ENCODE data around the gene NUAK2. TPM values are rescaled to one million over a fixed set of nuclear protein-coding genes. Genes with fewer than 3 reads are reported as not detected.

NUAK2 gene
- total RNA-seq, 2 experiments from 2014 or later, result 12.1 to 12.7 TPM

DNA sequence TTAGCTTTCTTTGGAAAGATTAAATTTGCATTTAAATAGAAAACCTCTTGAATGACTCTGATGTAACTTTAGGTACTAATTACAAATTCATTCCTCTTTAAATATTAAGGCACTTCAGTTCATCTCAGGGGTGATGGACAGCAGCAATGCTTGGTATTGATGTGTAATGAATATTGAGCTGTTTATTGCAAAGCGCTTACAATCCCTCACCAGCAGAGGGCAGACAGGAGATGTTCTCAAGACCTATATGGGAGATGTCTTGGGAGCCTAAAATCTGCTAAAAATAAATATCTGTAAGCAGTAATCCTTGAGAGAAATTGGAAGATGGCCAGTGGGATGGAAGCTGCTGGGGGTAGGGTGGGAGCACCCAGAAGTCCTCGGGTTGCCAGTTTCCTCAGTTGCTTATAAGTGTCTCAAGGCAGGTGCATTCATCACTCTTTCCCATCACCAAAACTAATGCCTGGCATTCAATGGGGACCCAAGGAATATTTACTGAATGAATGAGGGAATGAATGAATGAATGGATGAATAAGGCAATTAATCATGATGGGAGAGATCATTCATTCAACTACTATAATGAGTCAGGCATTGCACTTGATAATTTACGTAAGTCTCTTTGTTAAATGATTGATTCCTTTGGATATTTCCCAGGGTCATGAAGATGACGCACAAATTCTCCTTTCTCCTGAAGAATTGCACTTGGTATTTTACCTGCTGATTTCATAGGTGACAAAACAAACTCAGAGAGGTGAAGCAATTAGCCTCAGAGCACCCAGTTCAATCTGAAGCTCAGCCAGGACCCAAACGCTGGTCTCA, 32.9 kb upstream of the NUAK2 start:
- Mint-ChIP-seq H3K36me3 (ENCODE audit: low read depth) (no peaks in the 10 kb centered on the region), H3K4me1 (no peaks in the 10 kb centered on the region), H3K27me3 (peaks cover 7% of the 10 kb centered on the region), H3K4me3 (no peak overlapping the region), H3K27ac (no peak overlapping the region), H3K9me3 (no peaks in the 10 kb centered on the region)
- ChIA-PET POLR2A (no interaction called here), CTCF (interaction anchor here (0.6 to 2.4 kb wide), 20 partner anchors 12 to 189 kb away, joined by 3 to 10 read pairs (median 4); no protein-coding TSS in a partner anchor)
- peak; percentile 79 for DNase-seq

DNA sequence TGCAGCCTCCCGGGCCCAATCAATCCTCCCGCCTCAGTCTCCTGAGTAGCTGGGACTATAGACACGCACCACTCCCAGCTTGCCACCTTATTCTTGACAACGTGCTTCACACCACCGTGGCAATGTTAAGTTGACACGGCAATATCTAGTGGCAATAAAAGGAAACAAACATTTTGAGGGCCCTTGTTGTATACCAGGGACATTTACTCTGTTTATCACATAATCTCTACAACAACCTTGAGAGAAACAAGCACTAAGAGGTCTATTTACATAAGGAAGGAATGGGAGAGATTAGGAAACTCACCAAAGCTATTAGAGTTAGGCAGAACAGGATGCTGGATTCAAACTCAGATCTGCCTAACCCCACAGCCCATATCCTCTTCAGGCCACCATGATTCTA, 32.1 kb upstream of the NUAK2 start:
- H3K27ac Mint-ChIP-seq, result no peak overlapping the region
- CTCF ChIA-PET, result interaction anchor here (0.6 to 2.4 kb wide), 19 partner anchors 17 to 190 kb away, joined by 3 to 10 read pairs (median 3); no protein-coding TSS in a partner anchor
- H3K9me3 Mint-ChIP-seq, result no peaks in the 10 kb centered on the region
- no peak for DNase-seq
- no peaks in the 10 kb centered on the region for H3K4me1 Mint-ChIP-seq
- no peak overlapping the region for H3K4me3 Mint-ChIP-seq
- POLR2A ChIA-PET, result no interaction called here
- no peaks in the 10 kb centered on the region for H3K36me3 Mint-ChIP-seq (ENCODE audit: low read depth)
- peaks cover 6% of the 10 kb centered on the region for H3K27me3 Mint-ChIP-seq

DNA sequence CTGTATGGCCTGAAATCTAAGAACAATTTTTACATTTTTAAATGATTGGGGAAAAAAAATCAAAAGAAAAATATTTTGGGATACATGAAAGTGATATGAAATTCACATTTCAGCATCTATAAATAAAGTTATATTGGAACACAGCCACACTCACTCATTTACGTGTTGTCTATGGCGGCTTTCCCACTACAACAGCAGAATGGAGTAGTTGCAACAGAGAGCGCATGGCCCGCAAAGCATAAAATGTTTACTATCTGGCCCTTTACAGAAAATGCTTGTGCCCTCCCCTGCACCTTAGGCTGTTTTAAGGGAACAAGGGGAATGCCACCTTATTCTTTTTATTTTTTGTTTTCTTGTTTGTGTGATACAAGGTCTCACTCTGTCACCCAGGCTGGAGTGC, 31.6 kb upstream of the NUAK2 start:
- Mint-ChIP-seq H3K4me1 (no peaks in the 10 kb centered on the region), H3K9me3 (no peaks in the 10 kb centered on the region), H3K27me3 (peaks cover 6% of the 10 kb centered on the region), H3K36me3 (ENCODE audit: low read depth) (no peaks in the 10 kb centered on the region), H3K4me3 (no peak overlapping the region), H3K27ac (no peak overlapping the region)
- no peak for DNase-seq
- POLR2A ChIA-PET, result no interaction called here
- CTCF ChIA-PET, result interaction anchor here (1.1 to 2.4 kb wide), 7 partner anchors 17 to 171 kb away, joined by 3 to 10 read pairs (median 6); no protein-coding TSS in a partner anchor

DNA sequence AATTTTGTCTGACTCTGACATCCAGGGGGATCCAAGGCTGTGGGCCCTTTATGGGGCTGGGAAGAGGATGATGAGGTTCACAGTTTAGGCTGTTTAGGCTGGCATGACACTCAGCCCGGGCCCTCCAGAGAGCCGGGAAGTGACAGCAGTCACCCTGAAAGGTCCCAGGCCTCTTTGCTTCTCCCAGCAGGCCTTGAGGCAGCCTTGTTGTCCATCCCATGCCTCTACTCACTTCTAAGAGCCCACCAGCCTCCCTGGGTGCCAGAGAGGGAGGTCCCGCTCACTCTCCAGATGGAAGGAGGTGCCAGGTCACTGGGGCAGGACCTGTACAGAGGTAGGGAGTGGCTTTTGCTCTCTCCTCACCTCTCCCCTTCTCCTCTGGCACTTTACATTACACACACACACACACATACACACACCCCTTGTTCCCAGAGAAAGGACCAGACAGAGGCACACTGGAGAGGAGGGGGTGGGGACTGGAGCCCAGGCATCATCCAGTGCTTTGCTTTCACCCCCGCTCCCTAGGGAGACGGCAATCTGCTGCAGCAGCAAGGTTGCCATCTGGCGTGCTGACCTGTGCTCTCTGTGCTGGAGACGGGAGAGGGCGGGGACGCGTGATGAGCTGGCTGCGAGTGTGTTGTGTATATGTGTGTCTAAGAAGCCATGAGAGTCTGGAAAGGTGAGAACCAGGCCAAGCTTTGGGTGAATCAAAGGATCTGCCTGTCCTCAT, 30.6 kb upstream of the NUAK2 start:
- H3K4me3 Mint-ChIP-seq, result no peak overlapping the region
- no peak overlapping the region for H3K27ac Mint-ChIP-seq
- H3K9me3 Mint-ChIP-seq, result no peaks in the 10 kb centered on the region
- CTCF ChIA-PET, result interaction anchor here (1.3 to 2.4 kb wide), 4 partner anchors 15 to 133 kb away, joined by 3 to 9 read pairs (median 6); partner anchors contain the start of gene NUAK2
- no peak for DNase-seq
- POLR2A ChIA-PET, result no interaction called here
- H3K4me1 Mint-ChIP-seq, result no peaks in the 10 kb centered on the region
- no peaks in the 10 kb centered on the region for H3K36me3 Mint-ChIP-seq (ENCODE audit: low read depth)
- peaks cover 10% of the 10 kb centered on the region for H3K27me3 Mint-ChIP-seq

DNA sequence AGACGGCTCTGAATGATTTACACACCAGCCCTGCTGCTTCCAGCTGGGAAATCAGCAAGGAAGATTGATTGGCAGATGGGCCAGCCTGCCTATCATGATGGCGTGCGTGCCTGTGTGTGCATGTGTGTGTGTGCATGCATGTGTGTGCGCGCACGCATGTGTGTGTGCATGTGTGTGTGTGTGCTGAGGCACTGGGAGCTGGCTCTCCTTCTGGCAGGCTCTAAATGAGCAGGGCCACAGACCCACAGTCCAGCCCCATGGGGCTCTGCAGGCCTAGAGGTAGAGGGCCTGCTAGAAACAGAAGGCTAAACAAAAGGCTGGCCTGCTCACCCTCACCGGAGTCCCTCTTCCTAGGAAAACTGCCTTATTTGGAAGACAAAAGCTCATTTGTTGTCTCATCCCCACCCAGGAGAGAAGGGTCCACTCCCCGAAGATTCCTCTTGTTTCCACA, 29.2 kb upstream of the NUAK2 start:
- peaks cover 24% of the 10 kb centered on the region for H3K27me3 Mint-ChIP-seq
- no peaks in the 10 kb centered on the region for H3K9me3 Mint-ChIP-seq
- ChIA-PET CTCF (interaction anchor here (0.6 to 2.3 kb wide), 4 partner anchors 29 to 307 kb away, joined by 4 to 8 read pairs (median 4); partner anchors contain the start of gene NUAK2), POLR2A (no interaction called here)
- H3K27ac Mint-ChIP-seq, result no peak overlapping the region
- H3K4me3 Mint-ChIP-seq, result no peak overlapping the region
- H3K4me1 Mint-ChIP-seq, result no peaks in the 10 kb centered on the region
- H3K36me3 Mint-ChIP-seq (ENCODE audit: low read depth), result no peaks in the 10 kb centered on the region
- DNase-seq, result no peak

DNA sequence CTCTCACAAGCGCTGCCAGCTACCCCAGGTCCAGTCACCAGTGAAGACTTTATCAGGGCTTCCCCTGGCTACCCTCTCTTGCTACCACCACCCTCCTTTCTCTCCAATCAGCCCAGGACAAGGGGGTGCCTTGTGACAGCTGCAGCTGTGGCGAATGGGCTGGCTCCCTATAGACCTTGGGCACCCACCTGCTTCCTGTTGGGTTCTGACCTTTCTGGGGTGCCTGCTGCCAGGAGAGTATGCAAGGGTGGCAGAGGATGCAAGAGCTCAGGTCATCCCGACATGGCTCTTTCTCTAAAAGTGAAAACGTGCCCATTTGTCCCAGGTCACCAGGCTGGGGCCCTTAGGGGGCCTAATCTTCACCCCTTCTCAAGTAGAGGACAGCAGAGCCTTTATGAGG, 28.6 kb upstream of the NUAK2 start:
- no peak overlapping the region for H3K4me3 Mint-ChIP-seq

DNA sequence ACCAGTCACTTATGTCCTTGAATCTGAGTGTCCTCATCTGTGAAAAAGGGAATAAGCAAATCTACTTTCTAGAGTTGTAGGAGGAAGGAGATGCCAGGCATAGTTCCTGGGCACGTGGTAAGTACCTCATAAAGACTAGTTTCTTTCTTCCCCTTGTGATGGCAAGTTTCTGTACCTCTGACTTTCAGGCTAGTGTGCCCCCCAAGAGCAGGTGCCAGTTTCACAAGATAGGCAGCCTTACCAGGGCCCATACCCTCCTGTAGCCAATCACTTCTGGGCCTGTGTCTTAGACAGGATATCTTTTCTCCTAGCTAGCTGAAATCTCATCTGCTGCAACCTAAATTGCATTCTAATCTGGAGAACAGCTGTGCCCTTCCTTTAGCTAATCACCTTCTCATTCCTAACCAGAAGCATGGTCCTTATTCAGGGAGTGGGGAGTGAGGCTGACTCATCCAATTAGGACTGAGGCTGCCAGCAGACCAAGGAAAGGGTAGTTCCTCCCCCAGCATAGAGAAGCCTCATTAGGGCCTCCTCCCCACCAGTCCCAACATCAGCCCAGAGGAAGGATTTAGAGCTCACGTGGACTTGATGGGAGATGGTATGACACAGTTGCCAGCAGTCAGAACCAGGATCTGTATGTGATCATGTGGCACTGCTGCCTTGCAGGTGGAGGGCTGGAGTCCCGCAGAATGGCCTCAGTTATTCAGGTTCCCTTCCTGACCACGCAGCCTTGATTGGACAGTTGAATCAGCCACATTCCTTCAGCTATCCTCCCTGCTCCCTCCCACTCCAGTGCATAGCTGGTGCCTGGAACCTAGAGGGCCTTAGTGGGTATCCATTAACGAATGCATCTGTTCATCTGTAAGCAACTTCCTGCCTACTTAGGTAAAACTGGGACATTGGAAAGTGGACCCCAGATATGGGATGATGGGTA, 27.3 kb upstream of the NUAK2 start:
- no peaks in the 10 kb centered on the region for H3K36me3 Mint-ChIP-seq (ENCODE audit: low read depth)
- H3K9me3 Mint-ChIP-seq, result no peaks in the 10 kb centered on the region
- H3K27me3 Mint-ChIP-seq, result peaks cover 37% of the 10 kb centered on the region
- no peak overlapping the region for H3K27ac Mint-ChIP-seq
- H3K4me3 Mint-ChIP-seq, result no peak overlapping the region
- H3K4me1 Mint-ChIP-seq, result peaks cover 6% of the 10 kb centered on the region
- CTCF ChIA-PET, result interaction anchor here (0.9 to 1.2 kb wide), 3 partner anchors 75 to 137 kb away, joined by 3 to 4 read pairs (median 3); no protein-coding TSS in a partner anchor
- POLR2A ChIA-PET, result no interaction called here
- DNase-seq, result no peak

More for the DNA sequence above, 28.6 kb upstream of the NUAK2 start:
- DNase-seq, result no peak
- Mint-ChIP-seq H3K4me1 (no peaks in the 10 kb centered on the region), H3K9me3 (no peaks in the 10 kb centered on the region), H3K27me3 (peaks cover 30% of the 10 kb centered on the region), H3K36me3 (ENCODE audit: low read depth) (no peaks in the 10 kb centered on the region), H3K27ac (no peak overlapping the region)
- CTCF ChIA-PET, result interaction anchor here (0.5 to 2.3 kb wide), 5 partner anchors 38 to 337 kb away, joined by 3 to 8 read pairs (median 4); no protein-coding TSS in a partner anchor
- POLR2A ChIA-PET, result no interaction called here

DNA sequence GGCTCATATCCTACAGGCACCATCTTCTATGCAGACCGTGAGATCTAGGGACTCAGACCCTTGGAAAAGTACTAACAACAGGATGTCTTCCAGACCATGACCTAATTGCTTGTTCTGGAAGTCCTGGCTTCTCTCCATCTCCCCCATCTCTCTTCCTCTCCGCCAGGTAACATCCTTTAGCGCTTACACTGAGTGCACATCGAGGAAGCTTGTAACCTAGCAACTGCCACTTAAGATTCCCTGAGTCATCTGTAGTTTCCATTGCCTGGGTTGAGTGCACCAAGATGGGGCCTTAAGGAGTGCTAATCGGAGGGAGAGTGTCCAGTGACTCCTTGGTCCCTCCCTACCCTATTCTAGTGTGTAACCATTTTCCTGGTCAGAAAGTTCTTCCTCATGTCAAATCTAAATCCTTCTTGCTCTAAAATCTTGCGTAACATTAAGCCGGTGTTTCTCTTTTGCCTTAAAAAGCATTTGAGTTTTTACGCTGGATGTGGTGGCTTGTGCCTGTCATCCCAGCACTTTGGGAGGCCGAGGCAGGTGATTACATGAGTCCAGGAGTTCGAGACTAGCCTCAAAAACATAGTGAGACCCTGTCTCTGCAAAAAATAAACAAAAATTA, 25.5 kb upstream of the NUAK2 start:
- Mint-ChIP-seq H3K4me1 (peaks cover 6% of the 10 kb centered on the region), H3K27me3 (peaks cover 49% of the 10 kb centered on the region), H3K9me3 (no peaks in the 10 kb centered on the region), H3K27ac (no peak overlapping the region), H3K4me3 (no peak overlapping the region), H3K36me3 (ENCODE audit: low read depth) (no peaks in the 10 kb centered on the region)
- DNase-seq, result no peak
- ChIA-PET CTCF (no interaction called here), POLR2A (no interaction called here)

DNA sequence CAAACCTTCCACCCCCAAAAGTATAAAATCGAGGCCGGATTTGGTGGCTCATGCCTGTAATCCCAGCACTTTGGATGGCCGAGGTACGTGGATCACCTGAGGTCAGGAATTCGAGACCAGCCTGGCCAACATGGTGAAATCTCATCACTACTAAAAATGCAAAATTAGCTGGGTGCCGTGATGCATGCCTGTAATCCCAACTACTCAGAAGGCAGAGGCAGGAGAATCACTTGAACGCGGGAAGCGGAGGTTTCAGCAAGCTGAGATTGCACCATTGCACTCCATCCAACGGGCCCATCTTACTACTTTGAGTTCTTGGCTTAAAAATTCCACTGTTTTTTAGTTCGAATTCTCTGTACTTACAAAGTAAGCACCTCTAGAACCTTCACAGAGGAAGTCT, 24.2 kb upstream of the NUAK2 start:
- peaks cover 6% of the 10 kb centered on the region for H3K4me1 Mint-ChIP-seq
- CTCF ChIA-PET, result interaction anchor here (1.0 to 1.7 kb wide), 3 partner anchors 9 to 72 kb away, joined by 3 to 5 read pairs (median 4); no protein-coding TSS in a partner anchor
- POLR2A ChIA-PET, result no interaction called here
- no peaks in the 10 kb centered on the region for H3K9me3 Mint-ChIP-seq
- H3K4me3 Mint-ChIP-seq, result no peak overlapping the region
- no peak for DNase-seq
- peaks cover 54% of the 10 kb centered on the region for H3K27me3 Mint-ChIP-seq
- no peak overlapping the region for H3K27ac Mint-ChIP-seq
- H3K36me3 Mint-ChIP-seq (ENCODE audit: low read depth), result no peaks in the 10 kb centered on the region

DNA sequence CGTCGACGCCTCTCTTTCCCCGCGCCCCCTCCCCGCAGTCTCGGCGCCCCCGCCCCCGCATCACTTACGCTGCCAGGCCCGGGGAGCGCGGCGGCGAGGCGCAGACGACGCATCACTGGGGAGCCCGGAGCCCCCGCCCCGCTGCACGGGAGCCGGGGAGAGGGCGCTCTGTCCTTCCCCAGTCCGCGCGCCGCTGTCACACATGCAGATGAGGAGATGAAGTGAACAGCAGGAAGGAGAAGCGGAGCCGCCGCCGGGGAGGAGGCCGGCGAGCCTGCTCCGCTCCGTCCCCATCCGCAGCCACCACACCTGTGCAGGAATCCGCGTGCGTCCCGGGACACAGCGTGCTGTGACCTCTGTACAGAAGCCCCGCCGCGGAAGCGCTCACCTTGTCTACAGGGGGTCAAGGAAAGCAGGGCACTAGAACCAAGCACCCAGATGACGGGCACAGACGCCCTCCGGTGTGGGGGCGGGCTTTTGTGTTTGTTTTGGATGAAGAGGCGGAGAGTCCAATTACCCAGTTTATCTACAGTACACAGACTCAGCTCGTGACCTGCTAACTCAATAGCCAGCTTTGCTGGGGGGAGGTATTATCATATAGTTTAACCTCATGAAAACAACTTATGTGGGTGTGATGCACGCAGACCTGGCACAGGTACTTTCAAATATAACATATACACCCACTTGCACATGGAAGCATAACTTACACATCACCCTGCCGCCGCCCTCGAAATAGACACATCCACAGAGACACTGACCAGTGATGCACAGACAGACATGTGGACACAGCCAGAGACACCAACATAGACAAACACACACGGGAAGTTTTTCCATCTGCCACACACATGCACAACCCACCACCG, 22.8 kb upstream of the NUAK2 start:
- H3K27me3 Mint-ChIP-seq, result peaks cover 54% of the 10 kb centered on the region
- no peak overlapping the region for H3K4me3 Mint-ChIP-seq
- H3K9me3 Mint-ChIP-seq, result no peaks in the 10 kb centered on the region
- POLR2A ChIA-PET, result no interaction called here
- peaks cover 6% of the 10 kb centered on the region for H3K4me1 Mint-ChIP-seq
- CTCF ChIA-PET, result interaction anchor here (0.5 to 1.7 kb wide), 4 partner anchors 8 to 184 kb away, joined by 3 to 5 read pairs (median 4); no protein-coding TSS in a partner anchor
- peak; percentile 29 for DNase-seq
- no peaks in the 10 kb centered on the region for H3K36me3 Mint-ChIP-seq (ENCODE audit: low read depth)
- no peak overlapping the region for H3K27ac Mint-ChIP-seq

DNA sequence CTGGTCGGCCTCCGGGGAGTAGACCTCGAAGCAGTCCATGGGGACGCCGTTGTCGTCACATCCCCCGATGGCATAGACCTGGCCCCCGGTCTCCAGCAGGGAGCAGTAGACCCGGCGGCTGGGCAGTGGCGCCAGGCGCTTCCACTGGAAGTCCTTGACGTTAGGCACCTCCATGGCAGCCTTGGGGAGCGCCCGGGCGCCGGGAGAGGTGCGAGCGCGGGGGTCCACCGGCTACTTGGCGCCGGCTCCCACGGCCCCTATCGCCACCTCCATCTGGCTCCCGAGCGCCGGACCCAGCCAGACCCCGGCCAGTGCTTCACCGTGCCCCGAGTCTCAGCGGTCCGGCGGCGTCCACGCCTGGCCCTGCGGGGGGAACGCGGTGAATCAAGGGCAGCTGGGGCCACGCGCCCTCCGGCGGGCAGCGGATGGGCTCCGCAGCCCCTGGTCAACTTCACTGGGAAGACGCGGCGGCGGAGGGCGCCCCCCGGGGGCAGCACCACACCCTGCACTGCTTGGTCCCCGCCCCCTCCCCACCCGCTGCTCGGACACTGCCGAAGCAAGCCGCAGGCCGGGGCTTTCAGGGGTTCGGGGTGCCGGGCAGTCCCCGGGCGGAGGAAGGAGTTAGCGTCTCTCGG, 22.0 kb upstream of the NUAK2 start:
- Mint-ChIP-seq H3K27ac (no peak overlapping the region), H3K9me3 (no peaks in the 10 kb centered on the region), H3K4me3 (no peak overlapping the region), H3K36me3 (ENCODE audit: low read depth) (no peaks in the 10 kb centered on the region), H3K27me3 (peaks cover 52% of the 10 kb centered on the region), H3K4me1 (peaks cover 6% of the 10 kb centered on the region)
- ChIA-PET CTCF (no interaction called here), POLR2A (no interaction called here)
- no peak for DNase-seq
